ENCODE data around the gene TUBA4A.

- TF ChIP-seq POLR2A (IDR thresholded peaks at IDR 0.05) (no peak), CTCF (IDR thresholded peaks at IDR 0.05) (no peak)
Observed at GRCh38 chr2:219221957-219222518, 31.7 kb downstream of the TUBA4A start.
